ENCODE results near the gene TSPAN16. TPM values are rescaled to one million over a fixed set of nuclear protein-coding genes. Genes with fewer than 3 reads are reported as not detected.

Gene TSPAN16
- total RNA-seq, 4 donors from 2014 or later, result not detected

DNA sequence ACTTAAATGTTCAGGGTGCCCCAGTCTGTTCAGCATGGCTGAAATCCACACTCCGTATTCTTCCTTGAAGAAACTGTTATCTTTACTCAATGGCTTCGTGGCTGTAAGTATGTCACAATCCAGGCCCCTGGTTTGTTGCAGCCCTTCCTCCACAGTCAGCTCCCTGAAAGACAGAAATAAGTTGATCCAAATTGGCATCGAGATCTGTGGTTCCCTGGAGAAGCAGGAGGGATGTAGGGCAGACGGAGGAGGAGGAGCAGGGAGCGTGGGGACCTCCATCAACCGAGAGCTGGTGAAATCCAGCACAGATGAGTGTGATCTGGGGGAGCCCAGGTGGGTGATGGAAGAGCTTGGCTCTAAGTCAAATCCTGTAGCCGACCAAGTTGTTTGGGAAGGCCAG lies 304 bp downstream of the TSPAN16 start:
- H3K4me1 ChIP-seq, result peaks cover 0 to 27% (median 19%) of the 10 kb centered on the region in 4 donors
- intact Hi-C loops (cut with DNase I; ENCODE audit: low total_unique reads), result loop anchor here (10.0 kb wide), 1 partner anchor 149 kb away; no protein-coding TSS in a partner anchor
- no peak overlapping the region for H3K4me3 ChIP-seq
- no peaks in the 10 kb centered on the region for H3K36me3 ChIP-seq
- peaks cover 15% of the 10 kb centered on the region for H3K27me3 ChIP-seq
- peak overlapping the region in 3 of 4 donors; percentile 1 to 53 (median 35) for H3K27ac ChIP-seq
- in situ Hi-C loops (cut with MboI; ENCODE audit: low pct_ligation_motif_present in 1 of 4, low pct_unique_long_range_greater_than_20kb in 1 of 4, low sequenced_read_pairs in 3 of 4), result loop anchor here in 3 of 4 donors (10.0 to 25.0 kb wide), 3 partner anchors 139 to 191 kb away; partner anchors contain the start of genes ELAVL3 (in 1 of the 3), ODAD3 (in 1 of the 3) and PRKCSH (in 1 of the 3)
- DNase-seq, result no peak
- WGBS, 2 donors (ENCODE audit: low coverage in 1 of 2), result 27 to 42% methylated on average over 3 to 7 of the region's 7 CpGs
- H3K9me3 ChIP-seq, result no peaks in the 10 kb centered on the region
- TF ChIP-seq POLR2A (IDR thresholded peaks at IDR 0.05), result no peak
- TF ChIP-seq, protein P1, sequence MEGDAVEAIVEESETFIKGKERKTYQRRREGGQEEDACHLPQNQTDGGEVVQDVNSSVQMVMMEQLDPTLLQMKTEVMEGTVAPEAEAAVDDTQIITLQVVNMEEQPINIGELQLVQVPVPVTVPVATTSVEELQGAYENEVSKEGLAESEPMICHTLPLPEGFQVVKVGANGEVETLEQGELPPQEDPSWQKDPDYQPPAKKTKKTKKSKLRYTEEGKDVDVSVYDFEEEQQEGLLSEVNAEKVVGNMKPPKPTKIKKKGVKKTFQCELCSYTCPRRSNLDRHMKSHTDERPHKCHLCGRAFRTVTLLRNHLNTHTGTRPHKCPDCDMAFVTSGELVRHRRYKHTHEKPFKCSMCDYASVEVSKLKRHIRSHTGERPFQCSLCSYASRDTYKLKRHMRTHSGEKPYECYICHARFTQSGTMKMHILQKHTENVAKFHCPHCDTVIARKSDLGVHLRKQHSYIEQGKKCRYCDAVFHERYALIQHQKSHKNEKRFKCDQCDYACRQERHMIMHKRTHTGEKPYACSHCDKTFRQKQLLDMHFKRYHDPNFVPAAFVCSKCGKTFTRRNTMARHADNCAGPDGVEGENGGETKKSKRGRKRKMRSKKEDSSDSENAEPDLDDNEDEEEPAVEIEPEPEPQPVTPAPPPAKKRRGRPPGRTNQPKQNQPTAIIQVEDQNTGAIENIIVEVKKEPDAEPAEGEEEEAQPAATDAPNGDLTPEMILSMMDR (IDR thresholded peaks at IDR 0.05), result no peak
- TF ChIP-seq EP300 (IDR thresholded peaks at IDR 0.05; ENCODE audit: low read depth), result no peak
- TF ChIP-seq POLR2AphosphoS5 (IDR thresholded peaks at IDR 0.05), result no peak

DNA sequence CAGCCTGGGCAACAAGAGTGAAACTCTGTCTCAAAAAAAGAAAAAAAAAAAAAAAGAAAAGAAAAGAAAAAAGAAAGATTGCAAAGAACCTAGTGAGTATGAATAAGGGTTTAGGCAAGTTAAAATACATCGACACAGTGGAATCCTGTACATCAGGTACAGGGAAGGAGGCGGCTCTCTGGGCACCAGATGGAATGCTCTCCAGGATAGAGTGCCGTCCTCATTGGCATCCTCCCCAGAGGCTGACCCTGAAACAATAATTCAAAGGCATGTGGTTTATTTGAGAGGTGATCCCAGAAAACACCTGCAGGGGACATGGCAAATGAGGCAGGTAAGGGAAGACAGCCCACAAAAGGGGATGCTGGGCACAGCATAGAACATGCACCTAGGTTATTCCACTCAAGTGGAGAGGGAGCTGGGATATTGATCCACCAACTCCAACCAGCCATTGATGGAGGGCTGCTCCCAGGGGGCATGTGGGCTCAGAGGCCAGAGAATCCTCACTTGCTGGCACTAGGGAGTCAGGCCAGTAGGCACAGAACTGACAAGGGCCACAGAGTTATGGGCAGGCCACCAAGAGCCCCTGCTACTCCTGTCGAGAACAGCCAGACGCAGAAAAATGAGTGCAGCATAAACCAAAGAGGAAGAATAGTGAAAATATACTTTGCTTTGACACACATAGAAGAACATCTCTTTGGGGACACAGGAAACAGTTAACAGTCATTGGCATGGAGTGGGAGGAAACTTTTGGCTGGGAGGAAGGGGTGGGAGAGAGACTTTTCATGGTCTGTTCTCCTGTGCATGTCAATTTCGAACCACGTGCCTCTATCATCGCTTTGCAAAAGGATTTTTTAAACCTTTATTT lies 4.2 kb downstream of the TSPAN16 start:
- TF ChIP-seq EP300 (IDR thresholded peaks at IDR 0.05; ENCODE audit: low read depth) (no peak), POLR2AphosphoS5 (IDR thresholded peaks at IDR 0.05) (no peak), POLR2A (IDR thresholded peaks at IDR 0.05) (no peak)
- TF ChIP-seq, protein P1 (IDR thresholded peaks at IDR 0.05), result no peak
- DNase-seq, result no peak
- Histone ChIP-seq H3K27me3 (peaks cover 15% of the 10 kb centered on the region), H3K36me3 (no peaks in the 10 kb centered on the region), H3K4me3 (no peak overlapping the region), H3K27ac (no peak overlapping the region), H3K4me1 (peaks cover 0 to 23% (median 10%) of the 10 kb centered on the region in 4 donors), H3K9me3 (no peaks in the 10 kb centered on the region)
- intact Hi-C loops (cut with DNase I; ENCODE audit: low total_unique reads), result loop anchor here (10.0 kb wide), 2 partner anchors 145 to 175 kb away; no protein-coding TSS in a partner anchor
- 76 to 78% methylated on average over 8 of the region's 8 CpGs for WGBS, 2 donors (ENCODE audit: low coverage in 1 of 2)
- in situ Hi-C loops (cut with MboI; ENCODE audit: low pct_ligation_motif_present in 1 of 4, low pct_unique_long_range_greater_than_20kb in 1 of 4, low sequenced_read_pairs in 3 of 4), result loop anchor here in 3 of 4 donors (10.0 to 25.0 kb wide), 3 partner anchors 135 to 187 kb away; partner anchors contain the start of genes ELAVL3 (in 1 of the 3), ODAD3 (in 1 of the 3) and PRKCSH (in 1 of the 3)

DNA sequence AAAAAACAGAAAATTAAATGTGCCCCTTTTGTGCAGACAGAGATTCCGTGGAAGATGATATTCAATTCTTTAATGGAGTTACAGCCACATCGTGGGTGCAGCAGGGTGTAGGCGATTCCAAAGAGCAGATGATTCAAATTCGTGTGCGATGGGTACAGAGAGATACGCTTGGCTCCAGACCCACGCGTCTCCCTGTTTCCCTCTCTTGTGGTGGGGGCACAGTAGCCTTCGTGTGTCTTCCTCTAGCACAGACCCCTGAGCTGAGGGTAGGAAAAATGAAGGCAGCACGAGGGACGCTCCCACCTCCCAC lies 4.8 kb downstream of the TSPAN16 start:
- no peak overlapping the region for H3K27ac ChIP-seq
- no peak overlapping the region for H3K4me3 ChIP-seq
- no peak for DNase-seq
- intact Hi-C loops (cut with DNase I; ENCODE audit: low total_unique reads), result loop anchor here (10.0 kb wide), 1 partner anchor 174 kb away; no protein-coding TSS in a partner anchor
- H3K9me3 ChIP-seq, result no peaks in the 10 kb centered on the region
- 73 to 85% methylated on average over 3 to 11 of the region's 11 CpGs for WGBS, 2 donors (ENCODE audit: low coverage in 1 of 2)
- peaks cover 15% of the 10 kb centered on the region for H3K27me3 ChIP-seq
- TF ChIP-seq, protein P1 (IDR thresholded peaks at IDR 0.05), result no peak
- TF ChIP-seq POLR2A (IDR thresholded peaks at IDR 0.05) (no peak), POLR2AphosphoS5 (IDR thresholded peaks at IDR 0.05) (no peak), EP300 (IDR thresholded peaks at IDR 0.05; ENCODE audit: low read depth) (no peak)
- in situ Hi-C loops (cut with MboI; ENCODE audit: low pct_ligation_motif_present in 1 of 4, low pct_unique_long_range_greater_than_20kb in 1 of 4, low sequenced_read_pairs in 3 of 4), result no loop called here
- H3K36me3 ChIP-seq, result no peaks in the 10 kb centered on the region
- peaks cover 0 to 18% (median 8%) of the 10 kb centered on the region in 4 donors for H3K4me1 ChIP-seq

DNA sequence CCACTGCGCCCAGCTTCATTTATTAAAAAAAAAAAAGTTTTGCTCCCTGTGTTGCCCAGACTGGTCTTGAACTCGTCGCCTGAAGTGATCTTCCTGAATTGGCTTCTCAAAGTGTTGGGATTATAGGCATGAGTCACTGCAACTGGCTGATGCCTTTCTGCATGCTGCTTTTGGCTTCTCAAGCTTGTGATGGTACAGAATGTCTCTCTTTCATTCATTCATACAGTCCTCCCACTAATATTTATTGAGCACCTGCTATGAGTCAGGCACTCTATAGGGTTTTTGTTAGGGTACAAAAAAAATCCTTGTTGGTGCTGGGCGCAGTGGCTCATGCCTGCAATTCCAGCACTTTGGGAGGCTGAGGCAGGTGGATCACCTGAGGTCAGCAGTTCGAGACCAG lies 9.0 kb downstream of the TSPAN16 start:
- DNase-seq, result no peak
- Histone ChIP-seq H3K9me3 (no peaks in the 10 kb centered on the region), H3K4me1 (no peaks in the 10 kb centered on the region), H3K27ac (no peak overlapping the region), H3K27me3 (peaks cover 6% of the 10 kb centered on the region), H3K36me3 (no peaks in the 10 kb centered on the region), H3K4me3 (no peak overlapping the region)
- in situ Hi-C loops (cut with MboI; ENCODE audit: low pct_ligation_motif_present in 1 of 4, low pct_unique_long_range_greater_than_20kb in 1 of 4, low sequenced_read_pairs in 3 of 4) (no loop called here), intact Hi-C loops (cut with DNase I; ENCODE audit: low total_unique reads) (loop anchor here (10.0 kb wide), 1 partner anchor 170 kb away; no protein-coding TSS in a partner anchor)
- 88% methylated on average over 5 of the region's 5 CpGs; no CpG with 5 or more reads in 1 of the 2 donors for WGBS, 2 donors (ENCODE audit: low coverage in 1 of 2)
- TF ChIP-seq EP300 (IDR thresholded peaks at IDR 0.05; ENCODE audit: low read depth) (no peak), POLR2AphosphoS5 (IDR thresholded peaks at IDR 0.05) (no peak), POLR2A (IDR thresholded peaks at IDR 0.05) (no peak)
- TF ChIP-seq, protein P1 (IDR thresholded peaks at IDR 0.05), result no peak
